MCF 10A (cell line): Measurements from ENCODE around the gene TAS2R46. TPM values are rescaled to one million over a fixed set of nuclear protein-coding genes. Genes with fewer than 3 reads are reported as not detected.
"Not testable (repeated sequence)": the region's sequence is repeated elsewhere in the genome, so short reads cannot be mapped to it uniquely, and the experiment has no call there.

Experiments
- BruUV-seq: library from RNA; stranded (reverse); fragments of 400-500 nt; replicated peaks from 2 replicates; lab custom pipeline; 2021; lab: Mats Ljungman, UMichigan
- CTCF ChIA-PET: fragments of 300-600 bp; sonication (Branson Sonifier 250); formaldehyde crosslinking; extraction: SDS; loops from one replicate; lab custom pipeline; 2021; ENCODE audit warnings: antibody characterized with exemption, inconsistent platforms; lab: Yijun Ruan, JAX
- POLR2A ChIA-PET: fragments of 300-600, 350-650 bp; sonication (Branson Sonifier 250); formaldehyde crosslinking; extraction: SDS; loops from one replicate; lab custom pipeline; 2020; ENCODE audit warnings: antibody characterized with exemption, inconsistent platforms; lab: Yijun Ruan, JAX
- DNase-seq: peaks from one replicate; pipeline ENCODE4 v3.0.0-alpha.2; 2018; ENCODE audit not compliant: unreplicated experiment
- H3K27ac Mint-ChIP-seq: one replicate; pipeline ENCODE4 v1.8.0; 2022; ENCODE audit warnings: mild to moderate bottlenecking, low read depth, mixed read lengths; ENCODE audit not compliant: unreplicated experiment
- H3K27me3 Mint-ChIP-seq: one replicate; pipeline ENCODE4 v1.8.0; 2022; ENCODE audit warnings: mixed read lengths; ENCODE audit not compliant: insufficient read depth, unreplicated experiment
- H3K36me3 Mint-ChIP-seq: one replicate; pipeline ENCODE4 v1.8.0; 2022; ENCODE audit warnings: mild to moderate bottlenecking, moderate library complexity, mixed read lengths; ENCODE audit not compliant: insufficient read depth, unreplicated experiment
- H3K4me1 Mint-ChIP-seq: one replicate; pipeline ENCODE4 v1.8.0; 2022; ENCODE audit warnings: mixed read lengths; ENCODE audit not compliant: insufficient read depth, unreplicated experiment
- H3K4me3 Mint-ChIP-seq: one replicate; pipeline ENCODE4 v1.8.0; 2022; ENCODE audit warnings: mild to moderate bottlenecking, moderate library complexity, mixed read lengths; ENCODE audit not compliant: unreplicated experiment
- H3K9me3 Mint-ChIP-seq: one replicate; pipeline ENCODE4 v1.8.0; 2022; ENCODE audit warnings: mixed read lengths; ENCODE audit not compliant: unreplicated experiment
- CTCF ChIP-seq: fragments of 200-600 bp; IDR thresholded peaks from one replicate; pipeline ENCODE4 v1.8.0; 2022; ENCODE audit warnings: antibody characterized with exemption, mild to moderate bottlenecking; ENCODE audit not compliant: unreplicated experiment
- intact Hi-C: fragments of 100-400 bp; cut with micrococcal nuclease; formaldehyde crosslinking; loops from 2 replicates; pipeline ENCODE4 v1.14.1; 2022
- total RNA-seq: library from RNA; stranded (reverse); gene quantifications from 2 replicates; pipeline ENCODE4 v1.2.3, GENCODE V29; 2022

TAS2R46 gene
- total RNA-seq, 1 experiment from 2014 or later, result 1.1 TPM

GRCh38 chr12:11040162-11040561 is 21.9 kb downstream of the TAS2R46 start:
- ChIA-PET POLR2A (no interaction called here), CTCF (interaction anchor here (0.5 kb wide), 1 partner anchor 143 kb away, joined by 3 read pairs; no protein-coding TSS in a partner anchor)
- TF ChIP-seq CTCF, result no peak
- H3K9me3 Mint-ChIP-seq, result no peaks in the 10 kb centered on the region
- no peak overlapping the region for H3K4me3 Mint-ChIP-seq
- H3K4me1 Mint-ChIP-seq, result no peaks in the 10 kb centered on the region
- no peak overlapping the region for H3K27ac Mint-ChIP-seq
- H3K36me3 Mint-ChIP-seq, result no peaks in the 10 kb centered on the region
- intact Hi-C loops, result no loop called here
- BruUV-seq, result no TSS peak
- no peak for DNase-seq
- no peaks in the 10 kb centered on the region for H3K27me3 Mint-ChIP-seq

- H3K9me3 Mint-ChIP-seq, result no peaks in the 10 kb centered on the region
- no peak overlapping the region for H3K27ac Mint-ChIP-seq
- intact Hi-C loops, result no loop called here
- POLR2A ChIA-PET, result no interaction called here
- no peaks in the 10 kb centered on the region for H3K4me1 Mint-ChIP-seq
- BruUV-seq, result no TSS peak
- H3K27me3 Mint-ChIP-seq, result no peaks in the 10 kb centered on the region
- no peaks in the 10 kb centered on the region for H3K36me3 Mint-ChIP-seq
- TF ChIP-seq CTCF, result no peak
- CTCF ChIA-PET, result no interaction called here
- no peak for DNase-seq
- H3K4me3 Mint-ChIP-seq, result no peak overlapping the region
Measured at GRCh38 chr12:11039171-11039570, 22.9 kb downstream of the TAS2R46 start.

GRCh38 chr12:11033959-11034358 is 28.1 kb downstream of the TAS2R46 start:
- H3K27ac Mint-ChIP-seq, H3K36me3 Mint-ChIP-seq, CTCF ChIA-PET, H3K4me1 Mint-ChIP-seq, intact Hi-C loops, H3K9me3 Mint-ChIP-seq, H3K4me3 Mint-ChIP-seq, POLR2A ChIA-PET, DNase-seq, BruUV-seq, H3K27me3 Mint-ChIP-seq: not testable (repeated sequence)

GRCh38 chr12:11031307-11031706 is 30.8 kb downstream of the TAS2R46 start, which contains the start of gene TAS2R31:
TAS2R31 (minus strand) TSS chr12:11031407; CDS start chr12:11031335, 72 bp downstream.
- TF ChIP-seq CTCF, result no peak
- ChIA-PET POLR2A (no interaction called here), CTCF (interaction anchor here (0.6 to 1.0 kb wide), 4 partner anchors 34 to 1280 kb away, joined by 3 to 4 read pairs (median 3); no protein-coding TSS in a partner anchor)

More at GRCh38 chr12:11031307-11031706, 30.8 kb downstream of the TAS2R46 start, which contains the start of gene TAS2R31:
- H3K27me3 Mint-ChIP-seq, result no peaks in the 10 kb centered on the region
- H3K4me3 Mint-ChIP-seq, result no peak within 1 kb of the TSS
- no peak within 1 kb of the TSS for H3K27ac Mint-ChIP-seq
- intact Hi-C loops, result no loop called here
- DNase-seq, result no peak
- BruUV-seq, result no TSS peak
- H3K36me3 Mint-ChIP-seq, result peaks cover 6% of the 10 kb centered on the region
- H3K9me3 Mint-ChIP-seq, result no peaks in the 10 kb centered on the region
- no peaks in the 10 kb centered on the region for H3K4me1 Mint-ChIP-seq
